Amygdala (tissue), 56 donors: Measurements from ENCODE around the gene FAM53B.

Experiments
- DNase-seq, 56 donors: peaks; one replicate each; lab custom pipeline; 2025; lab: John Stamatoyannopoulos, UW

FAM53B gene

DNA sequence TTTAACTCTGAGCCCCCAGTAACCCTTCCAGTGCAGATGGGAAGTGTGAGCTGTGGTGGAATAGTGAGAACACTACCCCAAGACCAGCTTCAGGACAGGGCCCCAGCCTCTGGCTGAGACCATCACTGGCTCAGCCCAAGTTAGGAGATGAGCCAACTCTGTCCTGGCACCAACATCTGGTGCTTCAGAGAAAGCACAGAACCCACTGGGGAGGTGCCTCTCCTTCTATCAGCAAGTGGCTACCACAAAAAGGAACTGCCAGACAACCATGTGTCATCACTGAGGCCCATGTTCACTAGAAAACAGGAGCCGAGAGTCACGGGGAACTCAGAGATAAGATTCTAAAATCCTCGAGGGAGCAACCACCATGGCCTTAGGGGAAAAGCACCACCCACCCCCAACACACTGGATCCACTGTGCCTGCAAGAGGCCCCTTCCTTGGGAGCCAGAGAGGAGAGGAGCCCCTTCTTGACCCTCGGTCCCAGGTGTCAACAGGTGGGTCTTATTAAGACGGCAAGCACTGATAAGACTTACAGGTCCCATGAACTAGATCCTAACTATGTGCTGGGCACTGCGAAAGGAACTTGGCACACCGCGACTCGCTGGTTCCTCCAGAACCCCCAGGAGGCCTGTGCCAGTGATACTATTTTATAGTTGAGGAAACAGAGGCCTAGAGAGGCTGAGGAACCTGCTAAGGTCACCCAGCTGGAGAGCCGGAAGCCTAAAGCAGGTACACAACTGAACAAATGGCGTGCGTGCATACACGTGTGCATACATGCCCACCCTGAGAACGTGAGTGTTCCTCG, 102.7 kb downstream of the FAM53B start:
- DNase-seq = peak in 8 of 56 donors; percentile 21 to 71 (median 43)

GRCh38 chr10:124640538-124641231, 103.5 kb downstream of the FAM53B start:
- DNase-seq = no peak

DNA sequence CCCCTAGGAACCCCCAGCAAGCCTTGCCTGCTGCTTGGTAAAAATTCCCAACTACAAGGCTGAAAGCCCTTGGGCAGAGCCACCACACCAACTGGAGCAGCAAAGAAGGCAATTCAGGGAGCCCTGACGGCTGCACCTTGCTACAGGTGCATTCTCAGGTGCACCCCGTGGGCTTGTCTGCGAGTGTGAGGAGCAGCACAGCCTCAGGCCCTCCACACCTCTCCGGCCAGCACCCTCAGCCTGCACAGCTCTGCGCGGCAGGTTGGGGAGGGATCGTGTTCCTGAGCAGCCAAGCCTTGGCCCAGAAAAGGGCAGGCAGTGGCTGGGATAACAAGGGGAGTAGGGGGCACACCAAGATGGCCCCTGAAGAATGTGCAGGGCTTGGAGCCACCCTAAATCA, 104.1 kb downstream of the FAM53B start:
- DNase-seq = no peak

DNA sequence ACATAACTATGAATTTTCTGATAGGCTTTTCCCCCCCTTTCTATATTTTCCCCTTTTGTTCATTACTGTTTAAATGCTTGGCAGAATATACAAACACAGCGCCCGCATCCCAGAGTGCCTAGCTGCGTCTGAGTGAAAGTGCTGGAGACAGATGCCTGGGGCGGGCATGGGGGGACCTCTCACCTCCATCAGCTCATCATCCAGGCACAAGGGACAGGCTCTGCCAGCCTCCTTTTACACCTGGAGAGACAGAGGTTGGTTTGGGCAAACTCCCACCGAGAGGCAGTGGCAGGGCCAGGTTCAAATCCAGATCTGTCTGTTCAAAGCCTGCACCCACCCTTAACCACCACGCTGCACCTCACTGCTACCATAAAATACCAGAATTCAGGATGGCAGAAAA, 104.5 kb downstream of the FAM53B start:
- DNase-seq = no peak

GRCh38 chr10:124639206-124639605, 105.0 kb downstream of the FAM53B start:
- no peak for DNase-seq

DNA sequence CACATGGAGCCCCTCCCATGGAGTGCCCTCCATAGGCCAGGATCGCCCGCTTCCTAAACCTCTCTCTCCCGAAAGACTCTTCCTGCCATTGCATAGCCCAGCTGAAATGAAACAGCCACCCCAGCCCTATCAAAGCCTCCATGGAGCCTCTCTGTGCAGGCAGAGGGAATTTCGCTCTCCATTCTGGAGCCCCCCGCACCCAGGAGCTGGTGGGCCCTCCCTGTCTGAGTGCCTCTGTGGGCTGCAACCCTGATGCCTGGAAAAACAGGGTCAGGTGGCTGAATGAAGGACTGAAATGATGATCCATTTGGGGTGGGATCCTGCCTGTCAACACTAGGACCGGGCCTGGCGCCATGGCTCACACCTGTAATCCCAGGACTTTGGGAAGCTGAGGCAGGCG, 106.4 kb downstream of the FAM53B start:
- no peak for DNase-seq

DNA sequence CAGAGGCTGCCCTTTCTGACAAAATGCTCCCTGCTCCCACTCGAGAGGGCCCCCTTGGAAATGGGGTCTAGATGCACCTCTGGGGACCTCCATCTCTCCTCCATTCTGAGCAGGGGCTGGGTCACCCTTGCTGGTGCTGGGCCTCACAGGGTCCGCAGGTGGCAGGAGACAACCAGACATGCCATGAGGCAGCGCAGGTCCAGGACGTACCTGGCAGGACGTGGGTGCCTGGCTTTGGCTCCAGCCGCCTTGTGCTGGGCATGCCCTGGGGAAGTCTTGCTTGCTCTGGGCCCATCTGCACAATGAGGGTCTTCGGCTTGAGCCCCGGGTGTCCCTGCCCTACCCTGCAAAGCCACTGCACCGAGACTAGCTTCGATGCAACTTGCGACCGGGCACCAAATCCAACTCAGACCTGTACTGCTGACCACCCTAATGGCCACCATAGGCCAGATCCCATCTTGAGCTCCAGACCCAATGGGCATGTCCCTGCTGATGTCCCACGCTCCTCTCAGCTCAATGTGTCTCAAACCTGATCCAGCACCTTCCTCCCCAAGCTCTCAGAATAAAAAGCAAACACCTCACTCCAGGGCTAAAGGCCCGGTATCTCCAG, 107.0 kb downstream of the FAM53B start:
- no peak for DNase-seq

DNA sequence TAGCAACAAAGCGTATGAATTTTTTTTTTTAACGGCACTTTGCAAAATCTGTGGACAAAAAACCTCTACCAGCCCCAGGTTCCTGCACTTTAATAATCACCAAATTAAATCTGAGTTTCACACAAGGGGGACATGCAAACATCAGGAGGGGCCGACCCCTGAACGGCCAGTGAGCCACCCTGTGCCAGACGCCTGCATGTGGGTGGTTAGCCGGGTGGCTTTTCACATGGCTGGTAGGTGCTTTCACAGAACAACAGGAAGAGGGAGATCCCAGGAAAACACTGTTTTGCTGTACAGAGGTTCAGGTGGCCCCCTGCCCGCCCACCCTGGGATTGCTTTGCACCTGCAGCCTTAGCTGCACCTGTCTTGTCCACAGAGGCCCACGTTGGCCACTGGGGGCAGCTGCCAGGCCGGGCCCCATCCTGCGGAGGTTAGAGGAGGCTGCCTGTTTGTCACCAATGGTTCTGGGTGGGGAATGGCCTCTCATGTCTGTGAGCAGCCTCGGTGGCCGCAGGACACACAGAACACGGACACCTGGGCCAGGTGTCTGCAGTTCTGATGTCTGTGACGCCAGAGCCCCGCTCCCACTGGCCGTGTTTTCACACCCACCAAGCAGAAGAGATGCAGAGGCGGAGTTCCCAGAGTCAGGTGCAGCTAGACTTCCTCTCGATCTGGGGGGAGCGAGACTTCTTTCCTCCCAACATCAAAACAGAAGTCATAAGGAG, 107.7 kb downstream of the FAM53B start:
- DNase-seq = no peak

GRCh38 chr10:124632566-124632965, 111.6 kb downstream of the FAM53B start:
- DNase-seq = no peak

GRCh38 chr10:124632064-124632531, 112.1 kb downstream of the FAM53B start:
- DNase-seq = peak in 7 of 56 donors; percentile 29 to 67 (median 43)

DNA sequence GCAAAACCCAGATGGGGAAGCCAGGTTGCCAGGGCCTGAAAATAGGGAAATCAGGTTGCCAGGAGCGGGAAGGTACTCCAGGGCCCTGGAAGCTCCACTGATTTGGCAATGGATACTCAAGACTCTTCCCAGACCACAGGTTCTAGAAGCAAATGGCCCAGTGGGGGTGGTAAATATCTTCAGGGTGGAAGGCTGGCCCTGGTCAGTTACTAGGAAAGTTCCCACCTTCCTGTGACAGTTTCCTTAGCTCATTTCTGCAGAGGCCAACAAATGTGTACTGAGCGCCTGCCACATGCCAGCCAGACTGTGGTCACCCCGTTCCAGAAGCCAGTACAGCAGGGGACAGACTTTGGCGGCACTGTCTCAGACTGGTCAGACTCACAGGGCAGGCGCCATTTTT, 113.6 kb downstream of the FAM53B start:
- no peak for DNase-seq

- peak in 13 of 56 donors; percentile 27 to 77 (median 58) for DNase-seq
Observed at GRCh38 chr10:124629842-124630241, 114.3 kb downstream of the FAM53B start.

- DNase-seq = peak in 45 of 56 donors; percentile 36 to 87 (median 61)
Observed at GRCh38 chr10:124629415-124629814, 114.8 kb downstream of the FAM53B start.

GRCh38 chr10:124628676-124629021, 115.5 kb downstream of the FAM53B start:
- no peak for DNase-seq

DNA sequence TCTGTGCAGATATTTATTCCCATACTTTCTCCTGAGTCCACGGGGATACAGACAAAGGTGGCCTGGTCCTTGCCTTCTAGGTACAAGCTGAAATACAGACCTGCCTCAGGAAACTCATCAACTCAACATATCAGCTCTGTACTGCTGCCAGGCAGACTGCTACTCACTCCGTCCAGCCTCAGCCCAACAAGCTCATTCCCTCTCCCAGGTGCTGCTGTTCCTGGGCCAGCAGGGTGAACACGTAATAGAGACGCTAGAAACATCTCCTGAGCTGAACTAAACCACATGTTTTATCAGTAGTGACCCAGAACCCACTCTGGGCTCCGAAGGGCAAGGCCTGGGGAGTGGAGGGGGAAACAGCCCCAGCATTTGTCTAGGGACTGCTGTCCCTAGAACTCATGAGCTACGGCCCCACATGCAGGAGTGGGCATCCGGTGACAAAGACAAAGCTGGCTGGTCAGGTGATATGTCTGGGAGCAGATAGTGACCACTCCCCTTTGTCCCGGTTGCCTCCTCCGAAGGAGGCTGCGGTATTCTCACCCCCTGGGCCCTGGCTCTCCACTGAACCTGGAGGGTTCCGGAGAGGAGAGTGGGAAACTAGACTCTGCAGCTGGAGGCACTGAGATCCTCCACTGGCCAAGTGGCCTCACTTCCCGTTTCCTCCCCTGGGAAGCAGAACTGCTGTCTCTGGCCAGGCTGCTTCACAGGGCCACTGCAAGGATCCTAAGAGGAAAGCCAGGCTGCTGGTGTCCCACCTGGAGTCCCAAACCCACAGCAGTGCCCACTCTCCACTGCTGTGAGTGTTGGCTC, 116.1 kb downstream of the FAM53B start:
- no peak for DNase-seq

- DNase-seq = no peak
Observed at GRCh38 chr10:124626759-124627380, 117.3 kb downstream of the FAM53B start.

- DNase-seq = no peak
Observed at GRCh38 chr10:124625831-124626238, 118.3 kb downstream of the FAM53B start.

GRCh38 chr10:124624895-124625294, 119.3 kb downstream of the FAM53B start:
- no peak for DNase-seq

GRCh38 chr10:124624466-124624865, 119.7 kb downstream of the FAM53B start:
- no peak for DNase-seq
